HG02623 (cell line): ENCODE measurements around the gene ENO2.
A peak's percentile ranks its signal among the peaks of the same experiment; 100 is the strongest.

Source experiments
- ATAC-seq: cut with Tn5 transposase; IDR thresholded peaks from one replicate; pipeline ENCODE4 v1.9.1; 2021; ENCODE audit warnings: moderate library complexity; ENCODE audit not compliant: unreplicated experiment

Gene ENO2

DNA sequence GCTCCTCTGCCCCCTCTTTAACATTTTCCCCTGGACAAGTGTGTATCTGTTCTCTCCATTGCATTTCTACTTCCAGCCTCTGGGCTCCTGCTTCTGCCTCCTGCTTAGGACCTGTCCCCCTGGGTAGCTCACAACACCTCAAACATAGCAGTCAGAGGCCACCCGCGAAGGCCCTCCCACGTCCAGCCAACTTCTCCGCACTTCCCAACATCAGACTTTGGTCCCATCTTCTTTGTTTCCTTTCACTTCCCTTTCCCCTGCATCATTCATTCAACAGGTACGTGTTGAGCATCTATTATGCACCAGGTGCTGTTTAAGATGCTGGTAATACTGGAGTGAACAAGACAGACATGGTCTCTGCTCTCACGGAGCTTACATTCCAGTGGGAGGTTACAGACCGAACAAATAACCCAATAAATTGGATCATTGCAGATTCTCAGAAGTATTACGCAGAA, 32.6 kb downstream of the ENO2 start:
- no peak for ATAC-seq

DNA sequence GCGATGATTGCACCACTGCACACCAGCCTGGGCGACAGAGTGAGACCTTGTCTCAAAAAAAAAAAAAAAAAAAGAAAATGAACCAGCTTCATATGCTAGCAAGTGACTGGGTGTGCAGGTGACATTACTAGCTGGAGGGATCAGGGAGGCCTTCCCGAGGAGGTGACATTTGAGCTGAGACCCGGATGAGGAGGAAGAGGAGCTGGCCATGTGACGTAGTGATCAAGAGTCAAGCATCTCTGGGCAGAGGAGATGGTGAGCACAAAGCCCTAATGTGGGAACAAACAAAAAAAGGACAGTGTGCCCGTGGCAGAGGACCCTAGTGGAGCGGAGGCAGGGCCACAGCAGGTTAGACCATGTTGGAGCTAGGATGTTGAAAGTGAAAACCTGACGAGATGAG, 33.2 kb downstream of the ENO2 start:
- ATAC-seq, result no peak

DNA sequence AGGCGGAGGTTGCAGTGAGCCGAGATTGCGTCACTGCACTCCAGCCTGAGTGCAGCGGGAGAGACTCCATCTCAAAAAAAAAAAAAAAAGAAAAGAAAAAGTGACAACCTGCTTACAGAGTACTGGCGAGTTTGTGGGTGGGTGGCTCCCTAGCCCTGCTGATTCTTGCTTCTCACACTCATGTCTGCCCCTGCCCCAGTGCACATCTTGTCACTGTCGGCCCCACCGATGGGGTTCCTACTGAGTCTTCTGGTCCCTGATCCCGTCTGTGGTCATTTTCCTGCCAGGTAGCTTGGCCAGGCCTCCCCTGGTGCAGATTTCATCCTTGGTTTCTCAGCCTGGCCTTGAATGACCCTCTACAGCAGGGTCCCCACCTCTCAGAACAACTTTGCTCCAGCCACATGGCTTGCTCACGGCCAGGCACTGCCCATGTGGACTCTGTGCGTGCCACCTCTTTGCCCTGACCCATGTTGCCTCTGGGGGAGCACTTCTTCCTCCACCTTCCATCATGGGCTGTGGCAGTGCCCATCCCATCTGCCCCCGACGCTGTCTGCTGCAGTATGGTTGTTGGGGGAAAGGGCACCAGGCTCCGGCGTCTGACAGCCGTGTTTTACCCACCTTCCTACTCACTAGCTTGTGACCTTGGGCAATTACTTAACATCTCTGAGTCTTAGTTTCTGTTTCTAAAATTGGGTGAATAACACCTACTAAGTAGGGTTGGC, 34.7 kb downstream of the ENO2 start:
- ATAC-seq, result no peak

DNA sequence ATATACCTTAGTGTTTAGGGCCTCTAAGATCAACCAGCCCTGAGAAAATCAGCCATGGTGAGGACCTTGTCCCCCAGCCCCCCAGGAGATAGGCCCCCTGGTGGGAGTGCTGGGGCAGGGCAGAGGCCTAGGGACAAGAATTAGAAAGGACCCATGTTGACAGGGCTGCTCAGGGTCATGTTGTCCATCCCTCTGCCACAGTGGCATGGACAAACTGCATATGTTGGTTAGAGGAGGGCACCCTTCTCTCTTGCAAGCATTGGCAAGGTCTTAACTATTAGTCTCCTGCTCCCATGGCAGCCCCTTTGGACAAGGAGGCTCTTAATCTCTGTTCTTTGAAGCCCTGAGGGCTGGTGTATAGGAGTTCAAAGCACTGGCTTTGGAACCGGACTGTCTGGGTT, 36.0 kb downstream of the ENO2 start:
- ATAC-seq, result no peak

DNA sequence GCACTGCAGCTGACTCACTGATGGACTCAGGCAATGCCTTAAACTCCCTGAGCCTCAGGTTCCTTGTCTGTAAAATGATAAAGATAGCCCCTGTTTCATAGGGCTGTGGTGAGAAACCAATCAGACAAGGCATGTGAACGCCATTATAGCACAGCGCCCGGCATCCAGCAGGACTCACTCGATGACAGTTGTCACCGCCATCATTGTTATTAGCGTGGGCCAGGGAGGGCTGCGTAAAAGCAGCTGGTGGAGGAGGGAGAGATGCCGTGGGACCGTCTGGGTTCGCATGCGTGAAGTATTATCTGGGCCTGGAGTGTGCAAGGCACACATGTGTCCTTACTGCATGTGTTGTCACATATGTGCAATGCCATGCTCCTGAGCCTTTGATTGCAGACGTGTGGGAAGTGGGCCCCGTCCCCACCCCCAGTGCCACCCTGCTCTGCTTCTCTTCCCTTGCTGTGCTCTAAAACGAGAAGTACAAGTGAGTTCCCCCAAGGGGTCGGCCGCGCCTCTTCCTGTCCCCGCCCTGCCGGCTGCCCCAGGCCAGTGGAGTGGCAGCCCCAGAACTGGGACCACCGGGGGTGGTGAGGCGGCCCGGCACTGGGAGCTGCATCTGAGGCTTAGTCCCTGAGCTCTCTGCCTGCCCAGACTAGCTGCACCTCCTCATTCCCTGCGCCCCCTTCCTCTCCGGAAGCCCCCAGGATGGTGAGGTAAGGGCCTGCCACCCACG, 36.6 kb downstream of the ENO2 start, which contains the start of gene PTPN6:
Gene PTPN6, plus strand, starts transcription at position 546 of the 730 bp plus-strand sequence. Its CDS starts 157 bp downstream, at position 703.
- no peak for ATAC-seq

DNA sequence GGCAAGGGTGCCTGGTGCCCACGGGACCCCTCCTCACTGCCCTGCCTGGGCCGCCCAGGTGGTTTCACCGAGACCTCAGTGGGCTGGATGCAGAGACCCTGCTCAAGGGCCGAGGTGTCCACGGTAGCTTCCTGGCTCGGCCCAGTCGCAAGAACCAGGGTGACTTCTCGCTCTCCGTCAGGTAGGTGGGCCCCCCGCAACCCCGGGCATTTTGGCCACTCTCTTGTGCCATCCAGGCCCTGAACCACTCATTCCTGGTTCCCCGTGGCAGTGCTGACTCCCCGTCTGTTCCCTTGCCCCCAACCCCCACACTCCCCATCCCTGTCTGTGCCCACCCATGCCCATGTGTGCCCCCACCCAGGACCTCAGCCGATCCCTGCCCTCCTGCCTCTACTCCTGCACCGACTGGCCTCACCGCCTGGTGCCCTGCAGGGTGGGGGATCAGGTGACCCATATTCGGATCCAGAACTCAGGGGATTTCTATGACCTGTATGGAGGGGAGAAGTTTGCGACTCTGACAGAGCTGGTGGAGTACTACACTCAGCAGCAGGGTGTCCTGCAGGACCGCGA, 37.3 kb downstream of the ENO2 start:
- ATAC-seq, result no peak

DNA sequence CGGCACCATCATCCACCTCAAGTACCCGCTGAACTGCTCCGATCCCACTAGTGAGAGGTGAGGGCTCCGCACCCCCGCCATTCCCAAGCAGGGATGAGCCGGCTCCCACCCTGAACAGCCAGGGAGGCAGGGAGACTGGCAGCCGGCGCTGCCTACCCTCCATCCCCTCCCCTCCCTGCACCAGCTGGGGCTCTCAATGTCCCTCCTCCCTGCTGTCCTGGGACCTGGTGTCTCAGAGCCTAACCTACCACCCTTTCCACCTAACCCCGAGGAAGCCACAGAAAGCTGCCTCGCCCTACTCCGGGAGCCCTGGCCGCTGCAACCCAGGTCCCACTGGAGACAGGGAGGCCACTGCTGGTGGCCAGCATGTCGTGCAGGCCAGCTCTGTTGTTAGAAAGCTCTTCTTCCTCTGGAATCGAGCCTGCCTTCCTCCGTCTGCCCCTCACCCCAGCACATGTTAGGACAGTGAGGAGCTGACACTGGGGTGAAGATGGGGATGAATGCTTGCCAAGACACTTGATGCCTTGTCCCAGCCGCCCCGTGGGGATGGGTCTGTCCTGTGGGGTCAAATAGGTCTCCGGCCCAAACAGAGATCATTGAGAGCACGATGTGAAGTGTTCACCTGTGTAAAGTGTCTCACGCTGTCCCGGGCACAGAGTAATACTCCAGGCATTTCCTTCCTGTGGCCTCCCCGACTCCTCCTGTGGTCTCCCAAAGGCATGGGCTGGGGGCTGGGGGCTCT, 37.9 kb downstream of the ENO2 start:
- no peak for ATAC-seq

DNA sequence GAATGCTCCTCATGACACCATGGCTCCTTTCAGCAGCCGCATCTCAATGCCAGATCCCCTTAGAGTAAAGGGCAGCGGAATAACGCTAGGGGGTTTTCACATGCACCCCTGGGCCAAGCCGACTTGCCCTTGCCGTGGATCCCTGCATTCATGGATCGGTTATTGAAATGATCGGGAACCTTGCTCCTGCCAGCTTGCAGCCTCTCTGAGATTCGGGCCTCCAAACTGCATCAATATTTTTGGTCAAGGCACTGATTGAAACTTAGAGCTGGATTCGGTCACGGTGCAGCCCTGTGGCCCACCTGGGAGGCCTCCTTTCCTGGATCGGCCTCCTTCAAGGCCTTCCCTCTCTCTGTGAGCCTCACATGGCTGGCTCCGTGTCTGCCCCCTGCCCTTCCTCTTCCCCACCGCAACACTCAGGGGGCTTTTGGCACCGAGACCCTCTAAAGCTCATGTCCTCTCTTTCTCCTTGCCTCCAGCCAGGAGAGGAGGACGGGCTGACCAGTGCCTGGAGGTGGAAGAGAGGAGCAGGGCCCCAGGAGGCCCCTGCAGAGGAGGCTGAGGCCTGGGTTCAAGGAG, 38.6 kb downstream of the ENO2 start:
- ATAC-seq, result no peak

DNA sequence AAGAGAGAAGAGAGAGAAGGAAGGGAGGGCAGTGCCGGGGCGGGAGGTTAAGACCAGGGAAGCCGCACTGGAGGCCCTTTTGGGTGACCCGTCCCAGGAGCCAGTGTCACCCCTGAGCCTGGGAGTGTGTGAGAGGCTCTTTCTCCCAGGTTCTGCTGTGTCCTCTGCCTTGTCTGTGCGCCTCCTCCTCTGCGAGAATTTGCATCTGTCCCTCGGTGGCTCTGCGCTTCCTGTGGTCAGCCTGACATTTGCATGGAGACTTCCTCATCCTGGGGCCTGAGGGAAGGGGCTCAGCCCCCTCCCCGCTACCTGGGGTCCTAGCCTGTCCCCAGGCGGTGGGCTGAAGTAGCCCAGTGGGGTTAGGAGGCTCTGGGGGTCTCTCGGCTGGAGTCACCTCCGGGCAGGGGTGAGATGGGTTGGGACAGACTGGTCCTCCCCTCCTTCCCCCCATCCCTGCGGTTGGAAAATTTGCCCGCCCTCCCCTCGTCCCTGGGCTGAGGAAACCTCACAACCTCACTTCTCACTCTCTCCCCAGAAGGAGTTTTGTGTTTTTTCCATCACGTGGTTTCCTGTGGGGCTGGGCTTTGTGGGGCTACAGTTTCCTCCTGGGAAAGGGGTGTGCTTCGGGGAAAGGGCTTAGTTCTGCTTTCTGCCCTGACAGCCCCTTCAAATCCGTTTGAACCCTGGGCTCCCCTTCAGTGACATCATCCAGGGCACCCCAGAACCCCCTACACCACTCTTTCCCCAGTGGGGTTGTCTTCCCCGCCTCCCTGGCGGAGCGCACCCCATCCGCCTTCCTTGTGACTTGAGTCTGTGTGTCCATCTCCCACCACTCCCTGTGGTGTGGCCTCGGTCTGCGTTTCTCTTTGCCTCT, 39.3 kb downstream of the ENO2 start:
- ATAC-seq, result peak; percentile 45

DNA sequence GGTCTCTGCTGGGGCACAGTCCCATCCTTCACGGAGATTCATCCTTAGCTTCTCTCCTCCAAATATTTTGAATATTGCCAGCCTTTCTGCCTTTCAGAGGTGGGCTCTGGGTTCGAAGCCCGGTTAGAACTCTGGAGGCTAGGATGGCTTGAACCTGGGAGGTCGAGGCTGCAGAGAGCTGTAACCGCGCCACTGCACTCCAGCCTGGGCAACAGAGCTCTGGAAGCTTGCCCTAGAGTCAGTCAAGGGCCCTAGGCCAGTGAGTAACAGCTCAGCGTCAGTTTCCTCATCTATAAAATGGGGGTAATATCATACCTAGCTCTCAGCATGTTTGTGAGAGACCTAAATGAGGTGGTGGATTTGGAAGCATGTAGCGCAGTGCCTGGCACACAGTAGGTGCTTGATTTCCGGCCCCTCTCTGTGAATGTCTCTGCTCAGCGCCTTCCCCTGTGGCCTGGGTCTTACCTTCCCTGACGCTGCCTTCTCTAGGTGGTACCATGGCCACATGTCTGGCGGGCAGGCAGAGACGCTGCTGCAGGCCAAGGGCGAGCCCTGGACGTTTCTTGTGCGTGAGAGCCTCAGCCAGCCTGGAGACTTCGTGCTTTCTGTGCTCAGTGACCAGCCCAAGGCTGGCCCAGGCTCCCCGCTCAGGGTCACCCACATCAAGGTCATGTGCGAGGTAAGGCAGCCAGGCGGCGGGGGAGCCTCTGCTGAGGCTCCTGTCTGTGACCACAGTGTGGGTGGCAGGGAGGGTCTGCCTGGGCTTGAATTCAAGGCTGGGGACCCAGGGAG, 40.1 kb downstream of the ENO2 start:
- ATAC-seq, result no peak

DNA sequence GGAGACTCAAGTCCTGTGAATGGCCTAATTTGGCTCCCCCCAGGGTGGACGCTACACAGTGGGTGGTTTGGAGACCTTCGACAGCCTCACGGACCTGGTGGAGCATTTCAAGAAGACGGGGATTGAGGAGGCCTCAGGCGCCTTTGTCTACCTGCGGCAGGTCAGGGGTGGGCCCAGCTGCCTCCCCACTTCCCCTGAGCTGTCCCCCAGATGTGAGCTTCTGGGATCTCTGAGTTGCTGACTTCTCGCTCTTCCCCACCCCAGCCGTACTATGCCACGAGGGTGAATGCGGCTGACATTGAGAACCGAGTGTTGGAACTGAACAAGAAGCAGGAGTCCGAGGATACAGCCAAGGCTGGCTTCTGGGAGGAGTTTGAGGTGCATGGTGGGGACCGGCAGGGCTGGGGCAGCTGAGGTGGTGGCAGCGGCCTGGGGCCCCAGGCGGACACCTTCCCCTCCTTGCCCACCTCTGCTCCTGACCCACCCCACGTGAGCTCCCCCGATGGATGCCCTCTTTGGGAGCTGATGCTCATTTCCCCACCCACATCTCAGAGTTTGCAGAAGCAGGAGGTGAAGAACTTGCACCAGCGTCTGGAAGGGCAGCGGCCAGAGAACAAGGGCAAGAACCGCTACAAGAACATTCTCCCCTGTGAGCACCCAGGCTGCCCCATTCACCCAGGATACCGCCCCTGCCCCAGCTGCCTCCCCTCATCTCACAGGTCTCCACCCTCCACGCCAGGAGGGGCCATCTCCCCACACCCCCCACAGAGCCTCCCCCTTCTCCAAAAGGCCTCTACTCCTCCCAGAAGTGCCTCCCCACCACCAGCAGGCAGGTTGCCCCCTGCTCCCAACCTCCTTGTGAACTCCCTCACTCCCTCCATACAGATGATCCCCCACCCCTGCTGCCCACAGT, 41.0 kb downstream of the ENO2 start:
- no peak for ATAC-seq

DNA sequence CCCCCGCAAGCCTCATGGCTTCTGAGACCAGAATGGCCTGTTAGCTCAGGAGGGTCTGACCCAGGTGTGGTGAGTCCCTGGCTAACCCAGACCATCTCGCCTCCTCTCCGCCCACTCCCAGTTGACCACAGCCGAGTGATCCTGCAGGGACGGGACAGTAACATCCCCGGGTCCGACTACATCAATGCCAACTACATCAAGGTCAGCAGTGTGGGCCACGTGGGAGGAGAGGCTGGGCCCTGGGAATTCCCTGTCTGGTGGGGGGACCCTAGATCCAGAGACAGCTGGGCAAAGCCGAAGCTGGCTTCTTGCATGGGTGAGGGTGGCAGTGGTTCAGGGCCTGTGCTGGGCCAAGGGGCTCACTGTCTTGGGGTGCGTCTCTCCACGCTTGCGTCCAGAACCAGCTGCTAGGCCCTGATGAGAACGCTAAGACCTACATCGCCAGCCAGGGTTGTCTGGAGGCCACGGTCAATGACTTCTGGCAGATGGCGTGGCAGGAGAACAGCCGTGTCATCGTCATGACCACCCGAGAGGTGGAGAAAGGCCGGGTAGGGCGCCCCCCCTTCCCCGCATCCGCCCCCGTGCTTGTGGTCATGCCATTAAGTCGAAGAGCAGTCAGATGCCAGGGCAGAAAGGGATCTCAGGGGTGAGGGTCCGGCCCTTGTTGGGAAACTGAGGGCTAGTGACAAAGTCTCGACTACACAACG, 41.8 kb downstream of the ENO2 start:
- ATAC-seq, result no peak

DNA sequence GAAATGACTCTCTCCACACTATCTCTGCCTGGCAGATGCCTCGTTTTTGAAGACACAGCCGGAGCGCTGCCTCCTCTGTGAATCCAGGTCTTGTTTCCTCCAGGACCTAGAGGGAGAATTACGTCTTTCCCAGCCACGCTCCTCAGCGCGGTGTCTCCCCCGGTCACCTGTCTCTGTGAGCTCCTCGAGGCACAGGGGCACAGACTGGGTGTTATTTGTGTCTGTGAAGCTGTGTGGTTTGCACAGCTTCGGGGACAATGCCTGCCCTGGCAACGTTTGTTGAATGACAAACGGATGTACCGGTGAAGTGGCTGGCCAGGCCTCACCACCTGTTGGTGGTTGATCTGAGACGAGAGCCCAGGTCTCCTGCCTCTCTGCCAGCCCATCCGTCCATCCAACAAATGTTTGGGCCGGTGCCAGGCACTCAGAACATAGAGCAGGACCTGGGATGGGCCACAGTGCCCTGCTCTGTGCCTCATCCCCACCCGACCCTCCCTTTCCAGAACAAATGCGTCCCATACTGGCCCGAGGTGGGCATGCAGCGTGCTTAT, 42.8 kb downstream of the ENO2 start:
- no peak for ATAC-seq

DNA sequence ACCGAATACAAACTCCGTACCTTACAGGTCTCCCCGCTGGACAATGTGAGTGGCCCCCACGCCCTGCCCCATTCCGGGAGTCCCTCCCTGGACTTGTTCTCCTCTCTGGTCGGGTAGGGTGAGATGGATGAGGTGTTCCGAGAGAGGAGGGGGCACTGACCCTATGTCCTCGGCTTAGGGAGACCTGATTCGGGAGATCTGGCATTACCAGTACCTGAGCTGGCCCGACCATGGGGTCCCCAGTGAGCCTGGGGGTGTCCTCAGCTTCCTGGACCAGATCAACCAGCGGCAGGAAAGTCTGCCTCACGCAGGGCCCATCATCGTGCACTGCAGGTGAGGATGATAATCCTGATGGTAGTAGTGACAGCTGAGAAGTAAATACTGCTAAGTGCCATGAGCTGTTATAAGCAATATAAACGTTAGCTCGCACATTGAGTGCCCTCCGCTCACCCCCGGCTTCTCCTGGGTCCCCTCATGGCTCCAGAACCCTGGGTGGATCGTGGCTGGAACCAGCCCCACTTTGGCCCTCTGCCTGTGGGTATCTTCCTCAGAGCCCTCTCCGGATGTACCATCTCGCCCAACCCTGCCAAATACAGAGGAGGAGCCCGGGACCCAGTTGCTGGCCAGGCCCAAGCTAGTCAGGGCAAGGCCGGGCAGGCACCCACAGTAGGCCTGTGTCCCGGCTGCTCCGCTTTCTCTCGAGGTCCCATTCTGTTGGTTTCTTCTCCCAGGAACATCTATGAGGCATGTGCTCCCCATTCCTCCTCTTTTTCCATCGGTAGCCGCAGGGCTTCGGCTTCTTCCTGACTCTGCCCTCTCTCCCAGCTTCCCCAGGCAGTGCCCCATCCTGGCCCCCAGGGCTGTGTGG, 43.6 kb downstream of the ENO2 start:
- ATAC-seq, result no peak

DNA sequence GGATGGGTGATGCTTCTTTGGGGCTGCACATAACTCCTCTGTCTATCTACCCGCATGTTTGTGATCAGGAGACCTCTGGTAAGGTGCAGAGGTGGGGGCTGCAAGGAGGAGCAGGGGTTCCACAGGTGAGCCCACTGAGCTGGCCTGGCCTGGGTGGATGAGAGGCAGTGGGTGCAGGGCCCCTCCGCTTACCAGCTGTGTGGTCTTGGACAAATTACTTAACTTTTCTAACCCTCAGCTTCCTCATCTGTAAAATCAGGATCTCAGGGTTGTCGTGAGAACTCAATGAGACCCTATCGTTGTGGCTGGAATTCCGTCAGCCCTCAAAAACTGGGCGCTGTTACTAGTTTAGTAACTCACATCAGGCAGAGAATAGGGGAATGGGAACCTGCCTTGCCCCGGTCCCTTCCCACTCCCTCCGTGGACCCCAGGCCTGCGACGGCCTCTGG, 44.3 kb downstream of the ENO2 start:
- no peak for ATAC-seq
